Neutrophil (primary cell): ENCODE results near the gene ZSCAN22.

Experiments used
- H3K27ac ChIP-seq: fragments of 200-600 bp; sonication (generic); 2 replicates; pipeline ENCODE4 v1.5.1; 2016; ENCODE audit warnings: mild to moderate bottlenecking, moderate library complexity
- H3K27me3 ChIP-seq: fragments of 200-600 bp; sonication (generic); 2 replicates; pipeline ENCODE4 v1.6.0; 2016; ENCODE audit warnings: mild to moderate bottlenecking
- H3K36me3 ChIP-seq: fragments of 200-600 bp; sonication (generic); 2 replicates; pipeline ENCODE4 v1.5.1; 2017
- H3K4me1 ChIP-seq, 2 experiments: fragments of 200-600 bp in 1 of 2; sonication (generic) in 1 of 2; 1 replicate in 1 of 2; 2 replicates in 1 of 2; pipeline versions ENCODE4 v1.5.1 to v1.6.1; 2013 to 2016; ENCODE audit warnings: low read depth in 1 of 2, low read length in 1 of 2, mild to moderate bottlenecking in 1 of 2, moderate library complexity in 1 of 2; ENCODE audit not compliant: control insufficient read depth in 1 of 2, insufficient read depth in 1 of 2
- H3K4me3 ChIP-seq, 2 experiments: fragments of 200-600 bp in 1 of 2; sonication (generic) in 1 of 2; 1 replicate in 1 of 2; 2 replicates in 1 of 2; pipeline ENCODE4 v1.5.1; 2013 to 2016; ENCODE audit warnings: low read depth in 1 of 2, low read length in 1 of 2, mild to moderate bottlenecking in 1 of 2, moderate library complexity in 1 of 2
- H3K9me3 ChIP-seq: fragments of 200-600 bp; sonication (generic); 2 replicates; pipeline ENCODE4 v1.5.1; 2016
- CTCF ChIP-seq: fragments of 200-600 bp; sonication (generic); IDR thresholded peaks from 2 replicates; pipeline ENCODE4 v1.5.1; 2016; ENCODE audit warnings: antibody characterized with exemption

ZSCAN22 gene

DNA sequence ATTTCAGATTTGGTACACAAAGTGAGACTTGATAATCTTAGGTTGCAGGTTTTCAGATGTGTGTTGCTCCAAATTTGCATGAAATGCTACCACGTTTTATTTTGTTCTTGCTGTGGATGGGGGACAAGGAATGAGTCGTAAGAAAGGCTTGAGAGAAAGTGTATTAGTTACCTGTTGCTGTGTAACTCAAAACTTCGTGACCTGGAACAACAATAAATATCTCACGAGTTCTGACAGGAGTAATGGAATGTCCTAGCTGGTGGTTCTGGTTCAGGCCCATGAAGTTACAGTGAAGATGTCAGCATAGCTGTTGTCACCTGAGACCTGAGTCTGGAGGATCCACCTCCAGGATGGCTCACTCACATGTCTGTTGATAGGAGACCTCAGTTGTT lies 46.9 kb upstream of the ZSCAN22 start:
- no peak for TF ChIP-seq CTCF
- Histone ChIP-seq H3K36me3 (no peaks in the 10 kb centered on the region), H3K4me3 (peak overlapping the region; percentile 70 to 99), H3K27me3 (no peaks in the 10 kb centered on the region), H3K9me3 (no peaks in the 10 kb centered on the region), H3K4me1 (peaks cover 15 to 20% of the 10 kb centered on the region in 2 experiments), H3K27ac (no peak overlapping the region)

DNA sequence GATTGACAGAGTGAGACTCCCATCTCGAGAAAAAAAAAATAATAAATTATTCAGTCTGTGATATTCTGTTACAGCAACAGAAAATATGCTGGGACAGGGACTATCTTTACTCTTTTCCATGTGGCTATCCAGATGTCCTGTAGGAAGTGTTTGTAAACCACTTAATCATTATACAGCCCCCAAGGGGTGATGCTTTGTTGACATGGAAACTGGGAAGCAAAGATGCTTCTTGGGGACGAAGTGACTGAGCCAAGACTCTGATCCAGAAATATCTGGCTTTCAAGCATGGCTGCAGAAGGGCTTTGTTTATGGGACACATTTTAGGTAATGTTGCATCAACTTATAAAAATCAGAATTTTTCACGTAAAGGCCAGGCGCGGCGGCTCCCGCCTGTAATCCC lies 42.6 kb upstream of the ZSCAN22 start:
- H3K27me3 ChIP-seq: no peaks in the 10 kb centered on the region
- peaks cover 5 to 9% of the 10 kb centered on the region in 2 experiments for H3K4me1 ChIP-seq
- H3K9me3 ChIP-seq: peaks cover 8% of the 10 kb centered on the region
- peaks cover 30% of the 10 kb centered on the region for H3K36me3 ChIP-seq
- no peak overlapping the region for H3K27ac ChIP-seq
- no peak for TF ChIP-seq CTCF
- H3K4me3 ChIP-seq: no peak overlapping the region

GRCh38 chr19:58291943-58292342 lies 34.9 kb upstream of the ZSCAN22 start:
- Histone ChIP-seq H3K9me3 (peaks cover 57% of the 10 kb centered on the region), H3K4me1 (no peaks in the 10 kb centered on the region), H3K4me3 (no peak overlapping the region), H3K27me3 (no peaks in the 10 kb centered on the region), H3K27ac (no peak overlapping the region), H3K36me3 (peaks cover 30% of the 10 kb centered on the region)
- no peak for TF ChIP-seq CTCF

- Histone ChIP-seq H3K4me3 (no peak overlapping the region), H3K27ac (no peak overlapping the region), H3K9me3 (peaks cover 49% of the 10 kb centered on the region), H3K27me3 (no peaks in the 10 kb centered on the region), H3K36me3 (peaks cover 17% of the 10 kb centered on the region), H3K4me1 (no peaks in the 10 kb centered on the region)
- no peak for TF ChIP-seq CTCF
These were observed 31.9 kb upstream of the ZSCAN22 start for GRCh38 chr19:58294743-58295374.

DNA sequence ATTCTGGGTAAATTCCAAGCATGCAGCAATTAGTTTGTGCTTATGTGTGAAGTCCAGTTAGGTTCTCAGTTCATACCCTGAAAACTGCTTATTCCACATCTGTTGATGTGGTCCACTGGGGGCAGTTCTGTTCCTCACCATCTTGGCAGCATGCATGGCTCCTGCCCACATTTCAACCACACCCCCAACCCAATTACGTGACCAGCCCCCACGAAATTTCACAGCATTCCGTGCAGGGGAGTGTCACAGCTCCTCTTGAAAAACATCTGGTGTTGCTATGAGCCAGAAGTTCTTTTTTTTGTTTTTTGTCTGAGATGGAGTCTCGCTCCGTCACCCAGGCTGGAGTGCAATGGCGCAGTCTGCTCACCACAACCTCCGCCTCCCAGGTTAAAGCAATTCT lies 30.7 kb upstream of the ZSCAN22 start:
- no peak for TF ChIP-seq CTCF
- Histone ChIP-seq H3K27ac (no peak overlapping the region), H3K36me3 (peaks cover 12% of the 10 kb centered on the region), H3K4me3 (no peak overlapping the region), H3K4me1 (no peaks in the 10 kb centered on the region), H3K9me3 (peaks cover 44% of the 10 kb centered on the region), H3K27me3 (no peaks in the 10 kb centered on the region)

GRCh38 chr19:58300620-58301019 lies 26.2 kb upstream of the ZSCAN22 start:
- Histone ChIP-seq H3K27me3 (no peaks in the 10 kb centered on the region), H3K4me1 (peaks cover 8 to 10% of the 10 kb centered on the region in 2 experiments), H3K36me3 (no peaks in the 10 kb centered on the region), H3K4me3 (no peak overlapping the region), H3K27ac (no peak overlapping the region), H3K9me3 (peaks cover 10% of the 10 kb centered on the region)
- no peak for TF ChIP-seq CTCF
